ENCODE measurements around the gene CDH1.

Gene CDH1

DNA sequence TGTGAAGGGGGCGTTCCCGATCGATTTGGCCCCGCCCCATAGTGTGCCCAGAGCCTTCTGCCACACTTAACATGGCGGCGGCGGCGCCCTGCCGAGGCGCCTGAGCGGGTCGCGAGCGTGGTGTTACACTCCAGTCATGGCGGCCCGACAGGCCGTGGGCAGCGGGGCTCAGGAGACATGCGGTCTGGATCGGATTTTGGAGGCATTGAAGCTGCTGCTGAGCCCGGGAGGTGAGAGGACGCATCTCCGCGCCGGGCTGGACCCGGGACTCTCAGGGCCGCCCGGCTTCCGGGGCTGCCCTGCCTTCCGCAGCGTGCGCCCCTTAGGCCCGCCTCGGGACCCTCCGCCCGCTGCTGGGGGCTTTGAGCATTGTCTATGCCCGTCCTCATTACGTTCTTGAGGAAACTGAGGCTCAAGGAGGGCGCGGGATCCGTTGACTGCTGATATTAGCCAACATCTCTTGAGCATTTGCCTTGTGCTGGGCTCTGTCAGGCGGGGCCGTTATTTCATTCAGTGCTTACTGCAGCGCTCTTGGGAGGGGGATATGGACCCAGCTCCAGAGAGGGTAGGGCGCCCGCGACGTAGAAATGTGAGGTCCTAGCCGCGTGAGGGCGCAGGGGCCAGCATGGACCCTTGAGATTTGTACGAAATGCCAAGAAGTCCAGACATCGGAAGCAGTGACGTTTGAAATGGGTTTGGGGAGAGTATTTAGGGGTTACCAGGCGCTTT is 106.6 kb downstream of the CDH1 start, which contains the start of gene TANGO6:
Gene TANGO6, plus strand, starts transcription at position 50 of the 729 bp plus-strand sequence. Its CDS starts 87 bp downstream, at position 137.
- peak within 1 kb of the TSS; percentile 91 for H3K4me3 ChIP-seq (replicated peaks; ENCODE audit: low read depth, low read length)
- peak; percentile 75 for DNase-seq (ENCODE audit: low read depth)
- TF ChIP-seq CTCF (IDR thresholded peaks at IDR 0.05; ENCODE audit: low read length, missing control alignments) = peak; percentile 13

DNA sequence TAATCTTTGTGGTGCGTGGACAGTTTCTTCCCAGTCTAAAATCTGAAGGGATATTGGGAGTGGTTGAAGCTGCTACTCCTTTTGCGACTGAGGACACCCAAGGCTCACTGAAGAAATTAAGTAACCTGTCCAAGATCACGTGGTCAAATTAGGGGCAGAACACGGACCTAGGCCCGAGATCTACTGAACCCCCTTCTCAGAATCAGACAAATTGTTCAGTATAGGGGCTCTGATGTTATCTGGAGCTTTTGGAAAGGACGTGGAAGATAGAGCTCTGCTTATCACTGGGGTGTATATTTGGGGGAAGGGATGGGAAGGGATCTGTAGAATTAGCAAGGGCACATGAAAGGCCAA is 107.1 kb downstream of the CDH1 start:
- DNase-seq (ENCODE audit: low read depth) = no peak
- H3K4me3 ChIP-seq (replicated peaks; ENCODE audit: low read depth, low read length) = peak overlapping the region; percentile 91
- TF ChIP-seq CTCF (IDR thresholded peaks at IDR 0.05; ENCODE audit: low read length, missing control alignments) = no peak

- TF ChIP-seq CTCF (IDR thresholded peaks at IDR 0.05; ENCODE audit: low read length, missing control alignments) = no peak
- no peak overlapping the region for H3K4me3 ChIP-seq (replicated peaks; ENCODE audit: low read depth, low read length)
- no peak for DNase-seq (ENCODE audit: low read depth)
Observed at GRCh38 chr16:68848786-68849185, 111.7 kb downstream of the CDH1 start.

DNA sequence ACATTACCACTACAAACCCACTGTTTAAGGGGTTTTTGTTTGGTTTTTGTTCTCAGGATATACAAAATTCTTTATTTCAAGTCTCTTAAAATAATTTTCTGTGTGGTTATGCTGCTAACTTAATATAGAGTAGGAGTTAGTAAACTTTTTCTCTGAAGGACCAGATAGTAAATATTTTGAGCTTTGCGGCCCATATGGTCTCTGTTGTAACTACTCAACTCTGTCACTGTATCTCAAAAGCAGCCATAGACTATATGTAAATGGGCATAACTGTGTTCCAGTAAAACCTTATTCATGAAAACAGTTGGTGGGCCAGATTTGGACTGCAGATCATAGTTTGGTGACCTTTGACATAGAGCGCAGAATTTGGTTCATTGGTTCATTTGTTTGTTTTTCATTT is 113.4 kb downstream of the CDH1 start:
- TF ChIP-seq CTCF (IDR thresholded peaks at IDR 0.05; ENCODE audit: low read length, missing control alignments) = no peak
- no peak for DNase-seq (ENCODE audit: low read depth)
- no peak overlapping the region for H3K4me3 ChIP-seq (replicated peaks; ENCODE audit: low read depth, low read length)

DNA sequence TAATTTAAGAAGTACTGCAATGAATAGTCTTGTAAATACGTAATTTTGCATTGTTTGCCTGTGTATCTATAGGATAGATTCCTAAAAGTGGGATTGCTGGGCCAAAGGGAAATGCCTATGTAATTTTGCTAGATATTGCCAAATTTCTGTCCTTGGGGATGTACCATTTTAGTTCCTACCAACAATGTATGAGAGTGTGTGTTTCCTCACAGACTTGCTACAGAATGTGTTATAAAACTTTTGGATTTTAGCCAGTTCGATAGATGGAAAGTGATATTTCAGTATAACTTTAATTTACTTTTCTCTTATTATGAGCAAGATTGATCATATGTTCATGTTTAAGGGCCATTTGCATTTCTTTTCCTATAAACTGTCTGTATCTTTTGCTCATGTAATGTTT is 114.5 kb downstream of the CDH1 start:
- DNase-seq (ENCODE audit: low read depth) = peak; percentile 23
- H3K4me3 ChIP-seq (replicated peaks; ENCODE audit: low read depth, low read length) = no peak overlapping the region
- no peak for TF ChIP-seq CTCF (IDR thresholded peaks at IDR 0.05; ENCODE audit: low read length, missing control alignments)

DNA sequence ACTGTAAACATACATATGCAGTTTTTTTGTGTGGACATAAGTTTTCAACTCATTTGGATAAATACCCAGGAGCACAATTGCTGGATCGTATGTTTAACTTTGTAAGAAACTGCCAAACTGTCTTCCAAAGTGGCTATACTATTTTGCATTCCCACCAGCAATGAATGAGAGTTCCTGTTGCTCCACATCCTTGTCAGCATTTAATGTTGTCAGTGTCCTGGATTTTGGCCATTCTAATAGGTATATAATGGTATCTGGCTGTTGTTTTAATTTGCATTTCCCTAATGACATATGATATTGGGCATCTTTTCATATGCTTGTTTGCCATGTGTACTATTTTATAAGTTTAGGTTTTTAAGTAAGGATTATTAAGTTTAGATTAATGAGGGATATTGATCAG is 120.4 kb downstream of the CDH1 start:
- no peak overlapping the region for H3K4me3 ChIP-seq (replicated peaks; ENCODE audit: low read depth, low read length)
- TF ChIP-seq CTCF (IDR thresholded peaks at IDR 0.05; ENCODE audit: low read length, missing control alignments) = no peak

DNA sequence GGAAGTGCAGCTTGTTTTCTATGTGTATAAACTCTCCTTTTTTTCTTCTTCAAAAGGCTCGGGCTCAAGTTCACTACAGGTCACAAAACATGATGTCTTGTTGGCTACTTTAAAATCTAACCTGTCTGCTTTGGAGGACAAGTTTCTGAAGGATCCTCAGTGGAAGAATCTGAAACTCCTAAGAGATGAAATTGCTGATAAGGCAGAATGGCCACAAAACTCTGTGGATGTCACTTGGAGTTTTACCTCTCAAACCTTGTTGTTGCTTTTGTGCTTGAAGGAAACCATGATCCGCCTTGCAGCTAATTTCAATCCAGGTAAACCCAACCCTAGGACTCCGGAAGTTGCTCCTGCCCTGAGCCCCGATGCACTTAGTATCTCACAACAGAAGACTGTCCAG is 122.7 kb downstream of the CDH1 start:
- no peak overlapping the region for H3K4me3 ChIP-seq (replicated peaks; ENCODE audit: low read depth, low read length)
- no peak for TF ChIP-seq CTCF (IDR thresholded peaks at IDR 0.05; ENCODE audit: low read length, missing control alignments)
- DNase-seq (ENCODE audit: low read depth) = no peak

More for the DNA sequence above, 120.4 kb downstream of the CDH1 start:
- no peak for DNase-seq (ENCODE audit: low read depth)
